Measurements from ENCODE around the gene ACVR2B.

- TF ChIP-seq CTCF (IDR thresholded peaks at IDR 0.05) (no peak), EZH2 (IDR thresholded peaks at IDR 0.05; ENCODE audit: borderline replicate concordance, insufficient read depth, low read depth, low read length, poor library complexity, severe bottlenecking) (no peak)
Observed at GRCh38 chr3:38491215-38491614, 37.5 kb downstream of the ACVR2B start.
